Measurements from ENCODE around the gene PRR27. TPM values are rescaled to one million over a fixed set of nuclear protein-coding genes. Genes with fewer than 3 reads are reported as not detected.
"Not testable (repeated sequence)": the region's sequence is repeated elsewhere in the genome, so short reads cannot be mapped to it uniquely, and the experiment has no call there.

PRR27 gene
- total RNA-seq, 1 experiment from 2014 or later: not detected

GRCh38 chr4:70187216-70187615 is 33.2 kb downstream of the PRR27 start:
- Histone ChIP-seq H3K27ac (ENCODE audit: low read length) (no peak overlapping the region), H3K9ac (ENCODE audit: low read length) (no peak overlapping the region), H4K20me1 (ENCODE audit: insufficient read depth, low read depth, low read length) (no peaks in the 10 kb centered on the region), H3K79me2 (ENCODE audit: low read length) (no peaks in the 10 kb centered on the region), H3K4me1 (ENCODE audit: low read length) (no peaks in the 10 kb centered on the region), H2AFZ (ENCODE audit: low read length) (no peak overlapping the region), H3K9me2 (replicated peaks; ENCODE audit: insufficient read depth, low read length) (no peaks in the 10 kb centered on the region), H3K4me3 (ENCODE audit: low read length) (no peak overlapping the region), H3K27me3 (ENCODE audit: low read length) (no peaks in the 10 kb centered on the region), H3K9me3 (ENCODE audit: low read length) (no peaks in the 10 kb centered on the region), H3K4me2 (ENCODE audit: low read depth, low read length, poor library complexity, severe bottlenecking) (no peak overlapping the region), H3K36me3 (ENCODE audit: insufficient read depth, low read length) (no peaks in the 10 kb centered on the region)
- no peak for DNase-seq

GRCh38 chr4:70190579-70190978 is 36.5 kb downstream of the PRR27 start:
- Histone ChIP-seq H3K79me2 (ENCODE audit: low read length) (no peaks in the 10 kb centered on the region), H3K9ac (ENCODE audit: low read length) (no peak overlapping the region), H3K4me1 (ENCODE audit: low read length) (no peaks in the 10 kb centered on the region), H3K9me3 (ENCODE audit: low read length) (no peaks in the 10 kb centered on the region), H4K20me1 (ENCODE audit: insufficient read depth, low read depth, low read length) (no peaks in the 10 kb centered on the region), H3K27me3 (ENCODE audit: low read length) (no peaks in the 10 kb centered on the region), H3K36me3 (ENCODE audit: insufficient read depth, low read length) (no peaks in the 10 kb centered on the region), H3K27ac (ENCODE audit: low read length) (no peak overlapping the region), H2AFZ (ENCODE audit: low read length) (no peak overlapping the region), H3K4me2 (ENCODE audit: low read depth, low read length, poor library complexity, severe bottlenecking) (no peak overlapping the region), H3K4me3 (ENCODE audit: low read length) (no peak overlapping the region), H3K9me2 (replicated peaks; ENCODE audit: insufficient read depth, low read length) (no peaks in the 10 kb centered on the region)
- DNase-seq: no peak

- no peaks in the 10 kb centered on the region for H3K9me3 ChIP-seq (ENCODE audit: low read length)
- H3K27me3 ChIP-seq (ENCODE audit: low read length): no peaks in the 10 kb centered on the region
- no peak overlapping the region for H3K27ac ChIP-seq (ENCODE audit: low read length)
- H3K9ac ChIP-seq (ENCODE audit: low read length): no peak overlapping the region
- no peaks in the 10 kb centered on the region for H3K36me3 ChIP-seq (ENCODE audit: insufficient read depth, low read length)
- DNase-seq: no peak
- no peaks in the 10 kb centered on the region for H3K79me2 ChIP-seq (ENCODE audit: low read length)
- H3K4me1 ChIP-seq (ENCODE audit: low read length): no peaks in the 10 kb centered on the region
- no peak overlapping the region for H2AFZ ChIP-seq (ENCODE audit: low read length)
- no peaks in the 10 kb centered on the region for H4K20me1 ChIP-seq (ENCODE audit: insufficient read depth, low read depth, low read length)
- no peak overlapping the region for H3K4me3 ChIP-seq (ENCODE audit: low read length)
- H3K9me2 ChIP-seq (replicated peaks; ENCODE audit: insufficient read depth, low read length): no peaks in the 10 kb centered on the region
- H3K4me2 ChIP-seq (ENCODE audit: low read depth, low read length, poor library complexity, severe bottlenecking): no peak overlapping the region
These were observed 37.6 kb downstream of the PRR27 start for GRCh38 chr4:70191647-70192046.

GRCh38 chr4:70192895-70193294 is 38.9 kb downstream of the PRR27 start:
- H3K27ac ChIP-seq (ENCODE audit: low read length): no peak overlapping the region
- H2AFZ ChIP-seq (ENCODE audit: low read length): no peak overlapping the region
- H3K9me3 ChIP-seq (ENCODE audit: low read length): no peaks in the 10 kb centered on the region
- H3K79me2 ChIP-seq (ENCODE audit: low read length): no peaks in the 10 kb centered on the region
- no peak overlapping the region for H3K4me3 ChIP-seq (ENCODE audit: low read length)
- H3K36me3 ChIP-seq (ENCODE audit: insufficient read depth, low read length): no peaks in the 10 kb centered on the region
- no peaks in the 10 kb centered on the region for H3K4me1 ChIP-seq (ENCODE audit: low read length)
- H4K20me1 ChIP-seq (ENCODE audit: insufficient read depth, low read depth, low read length): no peaks in the 10 kb centered on the region
- no peaks in the 10 kb centered on the region for H3K27me3 ChIP-seq (ENCODE audit: low read length)
- no peaks in the 10 kb centered on the region for H3K9me2 ChIP-seq (replicated peaks; ENCODE audit: insufficient read depth, low read length)
- no peak for DNase-seq
- no peak overlapping the region for H3K4me2 ChIP-seq (ENCODE audit: low read depth, low read length, poor library complexity, severe bottlenecking)
- no peak overlapping the region for H3K9ac ChIP-seq (ENCODE audit: low read length)

- H3K79me2 ChIP-seq (ENCODE audit: low read length): no peaks in the 10 kb centered on the region
- H4K20me1 ChIP-seq (ENCODE audit: insufficient read depth, low read depth, low read length): no peaks in the 10 kb centered on the region
- H3K9me2 ChIP-seq (replicated peaks; ENCODE audit: insufficient read depth, low read length): no peaks in the 10 kb centered on the region
- H3K4me1 ChIP-seq (ENCODE audit: low read length): no peaks in the 10 kb centered on the region
- H3K36me3 ChIP-seq (ENCODE audit: insufficient read depth, low read length): no peaks in the 10 kb centered on the region
- H3K4me3 ChIP-seq (ENCODE audit: low read length): no peak within 1 kb of the TSS
- DNase-seq: no peak
- H3K9me3 ChIP-seq (ENCODE audit: low read length): no peaks in the 10 kb centered on the region
- no peak within 1 kb of the TSS for H2AFZ ChIP-seq (ENCODE audit: low read length)
- no peak within 1 kb of the TSS for H3K9ac ChIP-seq (ENCODE audit: low read length)
- no peak within 1 kb of the TSS for H3K27ac ChIP-seq (ENCODE audit: low read length)
- no peak within 1 kb of the TSS for H3K4me2 ChIP-seq (ENCODE audit: low read depth, low read length, poor library complexity, severe bottlenecking)
- no peaks in the 10 kb centered on the region for H3K27me3 ChIP-seq (ENCODE audit: low read length)
These were observed 41.4 kb downstream of the PRR27 start, which contains the start of gene ODAM for GRCh38 chr4:70195425-70195824. Gene ODAM (plus strand): TSS chr4:70195725. CDS start chr4:70196544, 819 bp downstream.

GRCh38 chr4:70196857-70197256 is 42.8 kb downstream of the PRR27 start:
- Histone ChIP-seq H3K9me3 (ENCODE audit: low read length) (no peaks in the 10 kb centered on the region), H3K4me1 (ENCODE audit: low read length) (no peaks in the 10 kb centered on the region), H3K9ac (ENCODE audit: low read length) (no peak overlapping the region), H3K27me3 (ENCODE audit: low read length) (no peaks in the 10 kb centered on the region), H3K4me2 (ENCODE audit: low read depth, low read length, poor library complexity, severe bottlenecking) (no peak overlapping the region), H4K20me1 (ENCODE audit: insufficient read depth, low read depth, low read length) (no peaks in the 10 kb centered on the region), H2AFZ (ENCODE audit: low read length) (no peak overlapping the region), H3K9me2 (replicated peaks; ENCODE audit: insufficient read depth, low read length) (no peaks in the 10 kb centered on the region), H3K79me2 (ENCODE audit: low read length) (no peaks in the 10 kb centered on the region), H3K4me3 (ENCODE audit: low read length) (no peak overlapping the region), H3K27ac (ENCODE audit: low read length) (no peak overlapping the region), H3K36me3 (ENCODE audit: insufficient read depth, low read length) (no peaks in the 10 kb centered on the region)
- DNase-seq: no peak

GRCh38 chr4:70197842-70198241 is 43.8 kb downstream of the PRR27 start:
- no peak overlapping the region for H3K27ac ChIP-seq (ENCODE audit: low read length)
- H4K20me1 ChIP-seq (ENCODE audit: insufficient read depth, low read depth, low read length): no peaks in the 10 kb centered on the region
- H3K9me3 ChIP-seq (ENCODE audit: low read length): no peaks in the 10 kb centered on the region
- no peaks in the 10 kb centered on the region for H3K36me3 ChIP-seq (ENCODE audit: insufficient read depth, low read length)
- H3K9me2 ChIP-seq (replicated peaks; ENCODE audit: insufficient read depth, low read length): no peaks in the 10 kb centered on the region
- no peak overlapping the region for H3K9ac ChIP-seq (ENCODE audit: low read length)
- no peak for DNase-seq
- H3K79me2 ChIP-seq (ENCODE audit: low read length): no peaks in the 10 kb centered on the region
- H3K4me2 ChIP-seq (ENCODE audit: low read depth, low read length, poor library complexity, severe bottlenecking): no peak overlapping the region
- H3K4me3 ChIP-seq (ENCODE audit: low read length): no peak overlapping the region
- no peak overlapping the region for H2AFZ ChIP-seq (ENCODE audit: low read length)
- no peaks in the 10 kb centered on the region for H3K27me3 ChIP-seq (ENCODE audit: low read length)
- H3K4me1 ChIP-seq (ENCODE audit: low read length): no peaks in the 10 kb centered on the region

- Histone ChIP-seq H4K20me1 (ENCODE audit: insufficient read depth, low read depth, low read length) (no peaks in the 10 kb centered on the region), H3K9me2 (replicated peaks; ENCODE audit: insufficient read depth, low read length) (no peaks in the 10 kb centered on the region), H3K4me3 (ENCODE audit: low read length) (no peak overlapping the region), H2AFZ (ENCODE audit: low read length) (no peak overlapping the region), H3K9me3 (ENCODE audit: low read length) (no peaks in the 10 kb centered on the region), H3K36me3 (ENCODE audit: insufficient read depth, low read length) (no peaks in the 10 kb centered on the region), H3K27ac (ENCODE audit: low read length) (no peak overlapping the region), H3K79me2 (ENCODE audit: low read length) (no peaks in the 10 kb centered on the region), H3K4me1 (ENCODE audit: low read length) (no peaks in the 10 kb centered on the region), H3K27me3 (ENCODE audit: low read length) (no peaks in the 10 kb centered on the region), H3K4me2 (ENCODE audit: low read depth, low read length, poor library complexity, severe bottlenecking) (no peak overlapping the region), H3K9ac (ENCODE audit: low read length) (no peak overlapping the region)
- no peak for DNase-seq
These were observed 49.6 kb downstream of the PRR27 start for GRCh38 chr4:70203601-70204000.

GRCh38 chr4:70212752-70213151 is 58.7 kb downstream of the PRR27 start:
- H3K4me2 ChIP-seq (ENCODE audit: low read depth, low read length, poor library complexity, severe bottlenecking); DNase-seq; H3K27me3 ChIP-seq (ENCODE audit: low read length); H3K4me1 ChIP-seq (ENCODE audit: low read length); H3K9me3 ChIP-seq (ENCODE audit: low read length); H3K9me2 ChIP-seq (replicated peaks; ENCODE audit: insufficient read depth, low read length); H3K27ac ChIP-seq (ENCODE audit: low read length); H3K9ac ChIP-seq (ENCODE audit: low read length); H2AFZ ChIP-seq (ENCODE audit: low read length); H3K79me2 ChIP-seq (ENCODE audit: low read length); H3K4me3 ChIP-seq (ENCODE audit: low read length); H3K36me3 ChIP-seq (ENCODE audit: insufficient read depth, low read length); H4K20me1 ChIP-seq (ENCODE audit: insufficient read depth, low read depth, low read length): not testable (repeated sequence)
